Vagina (tissue), 2 donors: ENCODE measurements around the gene AGBL1.

Experiments used
- POLR2A ChIP-seq, 2 donors: fragments of 450-650 bp; IDR thresholded peaks; one replicate each; pipeline ENCODE4 v1.6.1; 2017; ENCODE audit warnings: antibody characterized with exemption in 2 of 2, mild to moderate bottlenecking in 2 of 2, moderate library complexity in 2 of 2
- TF ChIP-seq, protein P1 (sequence below), 3 experiments: fragments of 450-650 bp in 2 of 3; fragments of 200-600 bp in 1 of 3; sonication (generic) in 1 of 3; IDR thresholded peaks; one replicate each; pipeline ENCODE4 v1.5.1; 2017 to 2019; ENCODE audit warnings: antibody characterized with exemption in 3 of 3, mild to moderate bottlenecking in 2 of 3, moderate library complexity in 2 of 3

DNA sequence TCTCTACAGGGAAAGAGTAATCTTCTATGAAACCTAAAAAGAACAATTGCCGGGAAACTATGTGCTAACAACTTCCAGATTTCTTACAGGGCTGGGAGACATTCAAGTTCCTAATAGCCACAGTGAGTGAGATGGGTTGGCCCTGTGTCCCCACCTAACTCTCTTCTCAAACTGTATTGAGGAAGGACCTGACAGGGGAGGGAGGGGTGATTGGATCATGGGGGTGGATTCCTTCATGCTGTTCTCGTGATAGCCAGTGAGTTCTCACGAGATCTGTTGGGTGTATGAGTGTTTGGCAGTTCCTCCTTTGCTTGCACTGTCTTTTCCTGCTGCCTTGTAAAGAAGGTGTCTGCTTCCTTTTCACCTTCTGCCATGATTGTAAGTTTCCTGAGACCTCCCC is 958.7 kb downstream of the AGBL1 start:
- TF ChIP-seq, protein P1, sequence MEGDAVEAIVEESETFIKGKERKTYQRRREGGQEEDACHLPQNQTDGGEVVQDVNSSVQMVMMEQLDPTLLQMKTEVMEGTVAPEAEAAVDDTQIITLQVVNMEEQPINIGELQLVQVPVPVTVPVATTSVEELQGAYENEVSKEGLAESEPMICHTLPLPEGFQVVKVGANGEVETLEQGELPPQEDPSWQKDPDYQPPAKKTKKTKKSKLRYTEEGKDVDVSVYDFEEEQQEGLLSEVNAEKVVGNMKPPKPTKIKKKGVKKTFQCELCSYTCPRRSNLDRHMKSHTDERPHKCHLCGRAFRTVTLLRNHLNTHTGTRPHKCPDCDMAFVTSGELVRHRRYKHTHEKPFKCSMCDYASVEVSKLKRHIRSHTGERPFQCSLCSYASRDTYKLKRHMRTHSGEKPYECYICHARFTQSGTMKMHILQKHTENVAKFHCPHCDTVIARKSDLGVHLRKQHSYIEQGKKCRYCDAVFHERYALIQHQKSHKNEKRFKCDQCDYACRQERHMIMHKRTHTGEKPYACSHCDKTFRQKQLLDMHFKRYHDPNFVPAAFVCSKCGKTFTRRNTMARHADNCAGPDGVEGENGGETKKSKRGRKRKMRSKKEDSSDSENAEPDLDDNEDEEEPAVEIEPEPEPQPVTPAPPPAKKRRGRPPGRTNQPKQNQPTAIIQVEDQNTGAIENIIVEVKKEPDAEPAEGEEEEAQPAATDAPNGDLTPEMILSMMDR (IDR thresholded peaks at IDR 0.05) = no peak
- no peak for TF ChIP-seq POLR2A (IDR thresholded peaks at IDR 0.05)
